NCI-H524 treated with DMSO at 0.1 percent for 48 hours (cell line): ENCODE measurements around the gene MBNL2.
"Not testable (repeated sequence)": the region's sequence is repeated elsewhere in the genome, so short reads cannot be mapped to it uniquely, and the experiment has no call there.

ENCODE experiments used
- DNase-seq: peaks from one replicate; lab custom pipeline; 2025; lab: John Stamatoyannopoulos, UW

MBNL2 gene

GRCh38 chr13:97221989-97222700 is at the start of gene MBNL2:
Gene MBNL2 (plus strand): TSS chr13:97222333. CDS start chr13:97276236, 53,903 bp downstream.
- peak; percentile 89 for DNase-seq

GRCh38 chr13:97174638-97175037 is 47.5 kb upstream of the MBNL2 start:
- DNase-seq: no peak

GRCh38 chr13:97175041-97175440 is 47.1 kb upstream of the MBNL2 start:
- no peak for DNase-seq

- no peak for DNase-seq
Observed at GRCh38 chr13:97179501-97179900, 42.6 kb upstream of the MBNL2 start.

GRCh38 chr13:97182111-97182890 is 39.8 kb upstream of the MBNL2 start:
- DNase-seq: no peak

- DNase-seq: no peak
Observed at GRCh38 chr13:97185291-97185690, 36.8 kb upstream of the MBNL2 start.

- no peak for DNase-seq
Observed at GRCh38 chr13:97185751-97186150, 36.4 kb upstream of the MBNL2 start.

- DNase-seq: no peak
Observed at GRCh38 chr13:97188207-97188606, 33.9 kb upstream of the MBNL2 start.

GRCh38 chr13:97189928-97190327 is 32.2 kb upstream of the MBNL2 start:
- DNase-seq: no peak

- DNase-seq: no peak
Observed at GRCh38 chr13:97191142-97191541, 31.0 kb upstream of the MBNL2 start.

GRCh38 chr13:97191615-97192014 is 30.5 kb upstream of the MBNL2 start:
- peak; percentile 4 for DNase-seq

- DNase-seq: no peak
Observed at GRCh38 chr13:97192166-97192565, 30.0 kb upstream of the MBNL2 start.

- no peak for DNase-seq
Observed at GRCh38 chr13:97193577-97193976, 28.6 kb upstream of the MBNL2 start.

- no peak for DNase-seq
Observed at GRCh38 chr13:97194479-97194878, 27.7 kb upstream of the MBNL2 start.

- DNase-seq: no peak
Observed at GRCh38 chr13:97196340-97196739, 25.8 kb upstream of the MBNL2 start.

GRCh38 chr13:97198753-97199152 is 23.4 kb upstream of the MBNL2 start:
- DNase-seq: no peak

GRCh38 chr13:97199451-97199850 is 22.7 kb upstream of the MBNL2 start:
- DNase-seq: no peak

- no peak for DNase-seq
Observed at GRCh38 chr13:97200081-97200942, 21.8 kb upstream of the MBNL2 start.

GRCh38 chr13:97202761-97203160 is 19.4 kb upstream of the MBNL2 start:
- no peak for DNase-seq

GRCh38 chr13:97205465-97205864 is 16.7 kb upstream of the MBNL2 start:
- DNase-seq: no peak

- no peak for DNase-seq
Observed at GRCh38 chr13:97205982-97206381, 16.2 kb upstream of the MBNL2 start.

- DNase-seq: not testable (repeated sequence)
Observed at GRCh38 chr13:97207252-97207651, 14.9 kb upstream of the MBNL2 start.

GRCh38 chr13:97211300-97211699 is 10.8 kb upstream of the MBNL2 start:
- DNase-seq: no peak
